Measurements from ENCODE around the gene HNF1B.

HNF1B gene

GRCh38 chr17:37759014-37759637 lies 14.3 kb upstream of the HNF1B start:
- no peak for DNase-seq

- DNase-seq = no peak
Observed at GRCh38 chr17:37756051-37756450, 11.2 kb upstream of the HNF1B start.

GRCh38 chr17:37755455-37755854 lies 10.6 kb upstream of the HNF1B start:
- no peak for DNase-seq

GRCh38 chr17:37754363-37754762 lies 9.5 kb upstream of the HNF1B start:
- no peak for DNase-seq

GRCh38 chr17:37752482-37752881 lies 7.6 kb upstream of the HNF1B start:
- no peak for DNase-seq

- no peak for DNase-seq
Observed at GRCh38 chr17:37750768-37751475, 6.1 kb upstream of the HNF1B start.

GRCh38 chr17:37750292-37750691 lies 5.4 kb upstream of the HNF1B start:
- DNase-seq = no peak

GRCh38 chr17:37747222-37747621 lies 2.4 kb upstream of the HNF1B start:
- no peak for DNase-seq

- DNase-seq = no peak
Observed at GRCh38 chr17:37746617-37747016, 1.8 kb upstream of the HNF1B start.

- DNase-seq = no peak
Observed at GRCh38 chr17:37745801-37746426, 1.1 kb upstream of the HNF1B start.

GRCh38 chr17:37744633-37744927 lies 279 bp downstream of the HNF1B start:
- no peak for DNase-seq

GRCh38 chr17:37743875-37744632 lies 805 bp downstream of the HNF1B start:
- no peak for DNase-seq

GRCh38 chr17:37743612-37743874 lies 1.3 kb downstream of the HNF1B start:
- no peak for DNase-seq

- no peak for DNase-seq
Observed at GRCh38 chr17:37742762-37743611, 1.9 kb downstream of the HNF1B start.

GRCh38 chr17:37742116-37742761 lies 2.6 kb downstream of the HNF1B start:
- no peak for DNase-seq

- DNase-seq = no peak
Observed at GRCh38 chr17:37741341-37742115, 3.3 kb downstream of the HNF1B start.

- DNase-seq = no peak
Observed at GRCh38 chr17:37740915-37741314, 3.9 kb downstream of the HNF1B start.

- no peak for DNase-seq
Observed at GRCh38 chr17:37737971-37738370, 6.9 kb downstream of the HNF1B start.

GRCh38 chr17:37737081-37737480 lies 7.8 kb downstream of the HNF1B start:
- no peak for DNase-seq

GRCh38 chr17:37736428-37736827 lies 8.4 kb downstream of the HNF1B start:
- DNase-seq = no peak

- no peak for DNase-seq
Observed at GRCh38 chr17:37735165-37735564, 9.7 kb downstream of the HNF1B start.

- DNase-seq = no peak
Observed at GRCh38 chr17:37732316-37732715, 12.5 kb downstream of the HNF1B start.
